ENCODE measurements around the gene FBXW8.

GRCh38 chr12:116971222-116971621, 60.5 kb downstream of the FBXW8 start:
- no peak for TF ChIP-seq ZNF776 (tag by site-specific recombination; IDR thresholded peaks at IDR 0.05; ENCODE audit: borderline replicate concordance)
- no peak for TF ChIP-seq ZNF777 (tag by site-specific recombination; IDR thresholded peaks at IDR 0.05; ENCODE audit: borderline replicate concordance)
- TF ChIP-seq ZNF248 (tag by site-specific recombination; IDR thresholded peaks at IDR 0.05): no peak
- TF ChIP-seq MEIS1 (CRISPR knock-in tag; IDR thresholded peaks at IDR 0.05; ENCODE audit: borderline replicate concordance): no peak
- TF ChIP-seq CTCF (tag by site-specific recombination; IDR thresholded peaks at IDR 0.05): no peak
- TF ChIP-seq ZNF580 (tag by site-specific recombination; IDR thresholded peaks at IDR 0.05): no peak
- TF ChIP-seq PATZ1 (tag by site-specific recombination; IDR thresholded peaks at IDR 0.05): no peak
- no peak for TF ChIP-seq ZSCAN30 (tag by site-specific recombination; IDR thresholded peaks at IDR 0.05)
- no peak for TF ChIP-seq ZBTB26 (tag by site-specific recombination; optimal IDR thresholded peaks at IDR 0.05)
- TF ChIP-seq ZSCAN18 (tag by site-specific recombination; IDR thresholded peaks at IDR 0.05): no peak
- no peak for TF ChIP-seq ZNF747 (tag by site-specific recombination; IDR thresholded peaks at IDR 0.05)
- no peak for TF ChIP-seq ZNF24 (tag by site-specific recombination; IDR thresholded peaks at IDR 0.05)
